Measurements from ENCODE around the gene MAPK8IP3.

The MAPK8IP3 gene

DNA sequence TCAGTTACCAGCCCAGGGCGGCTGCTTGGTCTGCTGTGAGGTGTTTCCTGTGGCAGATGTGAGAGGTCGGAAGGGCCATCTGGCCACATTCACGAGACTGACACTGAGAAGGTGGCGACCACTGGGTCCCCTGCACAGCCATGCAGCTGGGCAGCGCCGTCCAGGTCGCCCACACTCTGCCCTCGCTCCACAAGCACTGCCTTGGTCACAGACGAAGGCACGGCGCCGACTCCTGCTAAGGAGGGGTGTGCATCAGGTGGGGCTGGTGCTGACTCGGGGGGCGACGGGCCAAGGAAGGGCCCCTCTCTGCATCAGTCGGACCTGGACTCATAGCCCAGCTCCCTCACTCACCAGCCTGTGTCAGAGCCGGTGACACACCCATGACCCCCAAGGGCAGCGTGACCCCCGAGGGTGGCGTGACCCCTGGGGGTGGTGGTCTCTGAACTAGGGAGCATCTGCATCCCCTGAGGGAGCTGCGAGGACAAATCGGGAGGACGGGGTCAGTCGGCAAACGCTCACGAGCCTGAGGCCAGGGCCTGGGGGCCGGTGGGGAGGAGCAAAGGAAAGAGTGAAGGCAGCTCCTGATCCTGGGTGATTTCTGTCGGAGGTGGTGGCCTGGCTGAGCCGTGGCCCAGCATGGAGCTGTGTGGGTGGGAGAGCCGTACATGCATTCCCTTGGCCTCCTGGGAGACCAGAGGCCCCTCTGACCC is 34.9 kb downstream of the MAPK8IP3 start:
- no peak for DNase-seq

DNA sequence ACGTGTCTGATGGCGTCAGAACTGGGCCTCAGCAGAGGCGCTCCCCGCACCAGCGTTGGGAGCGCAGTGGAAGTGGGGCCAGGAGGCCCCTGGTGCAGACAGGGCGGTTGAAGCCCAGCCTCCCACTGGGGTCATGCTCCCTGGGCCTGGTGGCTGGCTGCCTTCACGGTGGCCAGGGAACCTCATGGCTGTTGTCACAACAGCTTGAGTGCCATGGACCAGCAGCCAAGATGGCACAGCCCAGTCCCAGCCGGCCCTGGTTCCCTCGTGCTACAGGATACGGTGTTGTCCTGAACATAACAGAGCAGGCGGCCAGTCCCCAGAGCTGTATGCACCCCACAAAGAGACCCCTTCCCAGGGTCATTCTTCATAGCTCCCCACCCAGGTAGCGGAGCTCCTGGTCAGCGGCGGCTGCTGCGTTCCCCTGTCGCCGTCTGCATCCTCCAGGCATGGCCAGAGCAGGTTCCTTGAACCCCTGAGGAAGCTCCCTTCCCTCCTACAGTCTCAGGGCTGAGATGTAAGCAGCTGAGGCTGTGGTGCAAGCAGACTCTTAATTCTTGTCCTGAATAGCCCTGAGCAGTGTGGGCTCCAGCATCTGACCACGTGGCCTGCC is 35.7 kb downstream of the MAPK8IP3 start:
- no peak for DNase-seq

DNA sequence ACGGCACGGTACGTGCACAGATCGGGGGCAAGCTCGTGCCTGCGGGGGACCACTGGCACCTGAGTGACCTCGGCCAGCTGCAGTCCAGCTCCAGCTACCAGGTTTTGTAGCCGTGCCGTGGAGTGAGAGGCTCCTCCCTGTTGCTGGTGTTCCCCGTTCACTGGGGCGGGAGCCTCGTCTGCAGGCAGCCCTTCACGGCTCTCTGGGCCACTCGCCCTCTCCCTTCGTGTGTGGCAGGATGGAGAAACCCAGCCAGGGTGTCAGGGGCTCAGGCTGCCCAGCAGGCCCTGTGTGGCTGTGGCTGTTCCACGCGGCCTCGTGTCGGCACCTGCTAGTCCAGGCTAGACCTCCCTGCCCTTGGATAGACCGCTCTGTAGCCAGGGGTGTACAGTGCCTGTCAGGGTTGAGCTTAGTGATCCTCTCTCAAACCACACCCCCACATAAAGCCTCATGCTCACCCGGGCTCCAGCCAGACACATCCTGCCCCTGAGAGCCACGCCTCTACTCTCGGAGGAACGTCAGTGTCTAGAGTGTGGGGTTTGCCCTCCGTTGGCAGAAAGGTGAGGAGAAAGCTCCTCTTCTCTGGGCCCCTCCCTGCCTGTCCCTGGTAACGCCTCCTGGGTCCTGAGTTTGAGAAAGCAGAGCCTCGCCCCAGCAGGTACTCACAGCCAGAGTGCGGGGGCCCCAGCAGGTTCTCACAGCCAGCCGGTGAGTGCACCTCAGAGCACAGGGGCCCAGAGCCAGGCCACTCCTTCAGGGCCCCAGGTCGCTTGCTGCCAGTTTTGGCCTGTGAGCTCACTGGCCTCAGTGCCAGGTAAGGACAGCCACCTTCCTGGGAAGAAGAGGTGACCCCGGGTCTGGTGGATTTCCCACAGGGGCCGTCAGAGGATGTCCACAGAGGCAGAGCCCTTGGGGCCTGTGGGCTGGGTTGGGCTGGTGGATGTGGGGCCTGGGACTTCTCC is 37.7 kb downstream of the MAPK8IP3 start:
- DNase-seq = no peak

DNA sequence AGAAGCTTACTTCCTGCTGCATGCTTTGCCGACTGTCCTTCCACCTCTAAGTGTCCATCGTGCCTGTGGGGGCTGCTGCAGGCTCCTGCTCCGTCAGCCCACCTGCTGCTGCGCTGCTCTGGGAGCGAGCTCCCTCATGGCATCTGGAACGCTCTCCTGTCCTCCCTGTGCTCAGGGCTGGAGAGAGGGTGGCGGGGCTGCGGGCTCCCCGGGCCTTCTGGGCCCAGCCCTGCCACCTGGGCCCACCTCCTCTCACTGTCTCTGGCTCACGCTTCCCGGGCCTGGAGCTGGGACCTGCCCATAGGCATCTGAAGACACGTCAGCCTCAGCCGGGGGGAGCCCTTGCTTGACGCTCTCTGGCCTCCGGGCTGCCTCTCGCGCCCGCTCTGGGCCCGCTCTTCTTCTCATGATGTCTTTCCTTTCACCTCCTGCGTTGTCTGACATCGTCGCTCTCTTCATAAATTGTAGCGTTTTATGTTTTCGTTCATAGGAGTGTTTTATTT is 38.4 kb downstream of the MAPK8IP3 start:
- no peak for DNase-seq

DNA sequence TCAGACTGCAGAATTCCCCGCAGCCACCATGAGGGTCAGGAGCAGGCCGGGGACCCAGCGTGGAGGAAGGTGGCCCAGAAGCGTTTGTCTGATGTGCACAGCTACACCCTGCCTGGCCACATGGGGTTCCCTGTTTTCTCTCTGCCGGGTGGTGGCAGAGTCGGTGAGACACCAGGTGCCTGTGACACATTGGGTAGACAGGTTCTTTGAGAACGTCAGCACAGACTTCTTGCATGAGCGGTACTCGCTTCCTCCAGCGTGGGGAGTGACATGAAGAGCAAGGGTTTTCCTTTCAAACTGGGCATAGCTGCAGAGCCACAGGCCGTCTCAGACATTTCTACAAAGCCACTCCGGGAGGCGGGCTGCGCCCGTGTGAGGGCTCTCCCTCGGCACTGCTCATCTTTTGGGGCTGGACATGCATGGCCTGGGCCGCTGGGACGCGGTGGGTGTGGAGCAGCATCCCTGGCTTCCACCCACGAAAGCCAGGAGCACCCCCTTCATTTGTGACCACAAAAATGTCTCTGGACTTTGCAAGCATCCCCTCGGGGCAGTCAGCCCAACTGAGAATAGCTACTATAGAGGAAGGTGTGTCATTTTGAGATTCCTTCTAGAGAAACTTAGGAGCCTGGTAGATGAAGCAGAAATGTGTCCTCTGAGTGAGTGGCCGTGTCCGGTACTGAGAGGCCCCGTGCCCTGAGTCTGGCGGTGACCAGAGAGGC is 39.3 kb downstream of the MAPK8IP3 start:
- no peak for DNase-seq

DNA sequence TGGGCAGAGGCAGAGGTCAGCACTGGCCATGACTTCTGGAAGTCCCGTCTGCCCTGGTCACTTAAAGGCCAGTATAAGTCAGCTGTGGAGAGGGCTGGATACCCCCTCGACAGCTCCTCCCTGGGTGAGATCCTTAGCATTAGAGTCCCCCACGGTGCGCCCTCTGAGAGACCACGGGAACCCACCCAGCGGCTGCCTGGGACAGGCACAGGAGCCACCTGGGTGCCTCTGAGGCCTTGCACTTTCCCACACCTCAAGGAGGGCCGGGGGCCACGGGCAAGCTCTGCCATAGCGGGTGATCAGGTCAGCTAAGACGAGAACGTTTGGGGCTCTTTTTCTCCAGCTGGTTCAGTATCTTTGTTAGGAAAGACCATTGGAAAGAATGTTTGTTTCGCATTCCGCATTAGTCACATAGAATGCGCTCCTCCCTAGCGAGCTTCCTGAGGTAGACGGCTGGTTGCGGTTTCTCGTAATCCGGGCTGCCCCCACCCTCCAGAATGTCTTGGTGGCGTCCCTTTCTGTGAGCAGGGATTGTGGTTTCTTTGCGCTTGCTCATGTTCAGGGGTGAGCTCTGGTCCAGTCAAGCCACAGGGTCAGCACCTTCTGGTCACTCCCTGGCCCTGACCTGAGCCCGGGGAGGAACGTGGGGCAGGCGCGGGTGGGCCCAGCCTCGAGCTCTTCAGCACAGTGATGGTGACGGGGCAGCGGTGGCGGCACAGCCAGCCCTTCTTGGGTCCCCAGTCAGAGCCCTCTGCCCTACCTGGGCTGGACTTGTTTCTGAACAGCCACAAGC is 40.1 kb downstream of the MAPK8IP3 start:
- no peak for DNase-seq

DNA sequence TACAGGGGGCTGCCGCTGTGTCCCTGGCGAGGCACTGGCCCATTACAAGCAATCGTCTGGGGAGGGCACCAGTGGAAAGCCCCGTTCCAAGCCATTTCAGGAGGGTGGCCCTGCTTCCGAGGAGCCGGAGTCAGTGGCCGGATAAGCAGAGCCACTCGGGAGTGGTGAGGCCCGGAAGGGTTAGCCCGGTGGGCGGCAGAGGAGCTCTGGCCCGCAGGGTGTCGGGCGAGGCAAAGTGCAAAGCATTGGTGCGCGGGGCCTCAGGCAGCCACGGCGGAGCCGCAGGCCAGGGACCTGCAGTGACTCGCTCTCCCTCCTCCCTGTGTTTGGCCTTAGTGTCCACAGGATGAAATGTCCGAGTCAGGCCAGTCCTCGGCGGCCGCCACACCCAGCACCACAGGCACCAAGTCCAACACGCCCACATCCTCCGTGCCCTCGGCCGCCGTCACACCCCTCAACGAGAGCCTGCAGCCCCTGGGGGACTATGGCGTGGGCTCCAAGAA is 40.7 kb downstream of the MAPK8IP3 start:
- no peak for DNase-seq

DNA sequence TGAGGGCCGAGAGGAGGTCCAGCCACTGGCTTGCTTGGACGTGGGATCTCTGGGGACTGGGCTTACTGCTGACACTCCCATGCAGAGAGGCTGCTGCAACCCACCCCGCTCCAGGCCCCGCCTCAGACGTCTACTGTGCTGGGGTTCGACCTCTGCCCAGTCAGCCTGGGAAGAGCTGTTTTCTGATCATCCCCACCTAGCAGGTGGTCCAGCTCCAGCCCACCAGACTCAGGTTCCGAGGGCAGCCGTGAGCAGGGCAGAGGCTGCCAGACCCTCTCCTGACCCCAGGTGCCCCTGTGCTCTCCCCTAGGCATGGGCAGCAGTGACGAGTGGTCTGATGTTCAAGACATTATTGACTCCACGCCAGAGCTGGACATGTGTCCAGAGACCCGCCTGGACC is 41.9 kb downstream of the MAPK8IP3 start:
- no peak for DNase-seq

DNA sequence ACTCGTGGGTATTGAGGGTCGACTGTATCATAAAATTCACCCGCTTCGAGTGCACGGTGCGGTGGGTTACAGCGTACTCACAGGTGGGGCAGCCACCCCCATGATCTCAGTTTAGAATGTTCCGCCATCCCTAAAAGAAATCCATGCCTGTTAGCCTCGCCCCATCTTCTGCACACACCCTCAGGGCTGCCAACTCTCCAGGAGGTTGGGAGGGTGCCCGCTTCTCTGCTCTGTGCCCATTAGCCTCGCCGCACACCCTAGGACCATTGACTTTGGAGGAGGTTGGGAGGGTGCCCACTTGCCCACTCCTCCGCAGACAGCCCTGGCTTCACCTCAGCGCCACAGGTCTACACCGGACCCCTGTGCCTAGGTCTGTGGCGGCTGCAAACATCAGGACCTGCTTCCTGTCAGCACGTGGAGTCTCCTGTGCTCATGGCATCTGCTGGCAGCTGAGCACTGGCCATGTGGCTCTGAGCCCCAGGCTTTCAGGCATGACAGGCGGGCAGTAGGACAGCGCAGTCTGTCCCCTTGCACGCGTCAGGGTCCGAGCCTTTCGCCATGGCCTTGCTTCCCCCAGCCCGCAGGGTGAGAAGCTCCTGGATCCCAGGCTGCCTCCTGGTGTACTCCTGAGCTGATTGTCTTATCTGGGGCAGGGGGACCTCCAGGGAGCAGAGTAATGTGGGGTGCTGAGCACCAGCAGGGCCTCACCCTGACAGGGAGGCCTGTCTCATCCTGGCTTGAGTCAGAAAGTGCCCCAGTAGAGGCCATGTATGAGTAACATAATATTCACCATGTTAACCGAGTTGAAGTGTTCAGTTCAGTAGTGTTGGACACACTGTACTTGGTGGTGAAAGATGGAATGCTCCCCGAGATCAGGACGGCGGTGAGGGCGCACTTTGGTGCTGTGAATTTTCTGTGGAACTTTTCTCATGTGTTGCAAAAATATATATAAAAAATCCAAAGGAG is 43.4 kb downstream of the MAPK8IP3 start:
- DNase-seq = no peak

DNA sequence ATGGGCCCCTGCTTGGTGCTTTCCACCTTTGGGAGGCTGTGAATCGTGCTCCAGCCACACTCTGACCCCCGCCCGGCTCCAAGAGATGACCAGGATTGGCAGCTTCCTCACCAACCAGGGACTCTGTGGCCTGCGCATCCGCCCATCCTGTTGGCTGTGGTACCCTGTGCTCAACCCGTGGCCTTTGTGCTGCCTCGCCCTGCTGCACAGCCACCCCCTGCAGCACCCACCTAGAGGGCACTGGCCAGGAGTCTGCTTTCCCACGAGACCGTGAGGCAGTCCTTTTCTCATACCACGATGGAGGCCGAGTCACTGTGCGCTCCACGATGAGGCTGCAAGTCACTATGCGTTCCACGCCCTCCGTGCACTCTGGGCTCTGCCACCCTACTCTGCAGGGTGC is 46.0 kb downstream of the MAPK8IP3 start:
- DNase-seq = no peak

DNA sequence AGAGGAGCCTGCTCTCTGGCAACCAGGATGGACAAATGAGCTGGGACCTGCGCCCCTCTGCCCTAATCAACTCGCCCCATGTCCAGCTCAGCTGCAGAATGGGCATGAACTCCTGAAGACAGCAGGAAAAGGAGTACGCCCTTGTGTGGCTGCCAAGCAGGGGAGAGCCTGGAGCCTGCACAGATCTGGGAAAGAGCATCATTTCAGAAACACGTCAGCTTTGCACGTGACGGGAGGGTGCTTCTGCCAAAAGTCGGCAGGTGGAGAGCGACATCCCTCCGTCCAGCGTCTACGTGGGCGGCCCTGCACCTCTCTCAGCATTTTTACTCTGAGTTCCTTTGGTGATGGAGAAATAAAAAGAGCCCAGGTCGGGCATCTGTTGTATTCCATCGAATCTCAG is 46.9 kb downstream of the MAPK8IP3 start:
- no peak for DNase-seq

DNA sequence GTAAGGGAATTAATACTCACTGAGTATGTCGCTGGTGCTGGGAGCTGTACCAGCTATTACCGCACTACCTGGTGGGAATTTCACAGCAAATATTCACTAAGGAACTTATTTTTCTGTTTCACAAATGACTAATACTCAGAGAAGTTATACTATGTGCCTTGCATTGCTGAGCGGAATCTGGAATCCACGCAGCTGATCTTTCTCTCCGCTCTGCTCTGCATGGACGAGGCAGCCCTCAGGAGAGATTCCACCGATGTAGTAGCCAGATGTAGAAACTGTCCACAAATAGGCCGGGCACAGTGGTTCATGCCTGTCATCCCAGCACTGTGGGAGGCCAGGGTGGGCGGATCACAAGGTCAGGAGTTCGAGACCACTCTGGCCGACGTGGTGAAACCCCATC is 48.2 kb downstream of the MAPK8IP3 start:
- no peak for DNase-seq

DNA sequence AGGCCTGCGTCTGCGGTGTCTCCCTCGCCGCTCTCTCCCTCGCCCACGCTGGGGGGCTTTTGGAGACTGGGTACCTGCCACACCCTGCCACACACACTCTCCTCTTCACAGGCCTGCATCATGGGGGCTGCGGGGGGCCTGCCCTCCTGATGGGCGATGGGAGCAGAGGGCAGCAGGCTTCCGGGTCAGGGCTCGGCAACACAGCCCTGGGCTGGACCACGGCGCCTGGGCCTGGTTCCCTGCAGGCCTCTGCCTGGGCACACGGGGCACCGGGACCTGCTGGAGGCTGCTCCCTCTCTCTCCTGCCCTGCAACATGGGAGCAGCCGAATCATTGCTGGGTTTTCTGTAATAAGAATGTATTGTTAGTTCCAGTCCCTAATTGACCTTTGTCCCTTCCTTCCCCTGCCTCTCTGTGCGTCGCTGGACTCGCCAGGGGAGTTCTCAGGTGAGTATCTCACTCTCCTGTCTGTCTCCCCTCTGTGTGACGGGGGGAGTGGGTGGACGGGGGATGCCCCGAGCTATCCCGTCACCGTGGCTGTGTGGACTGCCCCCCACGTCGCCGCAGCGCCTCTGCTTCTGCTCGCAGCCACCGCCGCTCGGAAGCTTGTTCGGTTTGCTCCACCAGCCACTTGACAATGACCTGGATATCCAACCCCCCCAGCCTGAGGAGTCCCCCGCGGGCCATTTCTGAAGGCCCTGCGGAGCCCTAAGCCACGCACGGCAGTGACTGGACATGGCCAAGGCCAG is 51.9 kb downstream of the MAPK8IP3 start:
- DNase-seq = no peak

DNA sequence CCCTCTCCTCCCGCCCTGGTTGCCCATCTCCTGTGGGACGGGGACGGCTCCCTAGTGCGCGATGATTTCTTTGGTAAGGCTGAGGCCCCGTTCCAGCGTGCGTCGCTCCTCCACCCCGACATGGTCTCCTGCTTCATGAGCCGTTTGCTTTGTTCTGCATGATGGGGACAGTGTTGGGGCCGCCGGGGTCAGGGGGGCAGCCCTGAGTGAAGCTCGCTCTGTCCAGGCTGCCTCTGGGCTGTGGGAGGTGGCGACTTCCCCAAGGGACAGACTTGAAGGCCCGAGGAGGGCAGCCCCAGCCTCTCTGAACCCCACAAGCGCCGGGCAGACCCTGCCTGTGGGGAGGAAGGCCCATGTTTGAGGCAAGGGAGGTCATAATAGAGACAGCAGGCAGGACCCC is 52.9 kb downstream of the MAPK8IP3 start:
- DNase-seq = no peak

DNA sequence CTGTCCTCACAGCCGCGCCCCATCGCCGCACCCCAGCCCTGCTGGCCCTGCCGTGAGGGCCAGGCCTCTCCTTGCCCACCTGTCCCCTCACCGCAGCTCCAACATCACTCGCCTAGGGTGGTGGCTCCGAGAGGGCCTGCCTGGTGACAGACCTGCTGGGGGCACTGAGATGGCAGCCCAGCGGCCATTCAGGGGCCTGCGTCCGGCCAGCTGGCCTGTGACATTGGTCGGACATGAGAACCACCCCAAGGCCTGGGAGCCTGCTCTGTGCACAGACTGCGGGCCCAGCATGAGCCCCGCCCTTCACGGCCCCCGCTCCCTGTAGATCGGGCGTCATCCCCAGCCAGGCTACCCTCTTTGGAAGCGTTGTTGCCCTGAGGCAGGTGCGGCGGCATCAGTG is 53.5 kb downstream of the MAPK8IP3 start:
- DNase-seq = no peak

DNA sequence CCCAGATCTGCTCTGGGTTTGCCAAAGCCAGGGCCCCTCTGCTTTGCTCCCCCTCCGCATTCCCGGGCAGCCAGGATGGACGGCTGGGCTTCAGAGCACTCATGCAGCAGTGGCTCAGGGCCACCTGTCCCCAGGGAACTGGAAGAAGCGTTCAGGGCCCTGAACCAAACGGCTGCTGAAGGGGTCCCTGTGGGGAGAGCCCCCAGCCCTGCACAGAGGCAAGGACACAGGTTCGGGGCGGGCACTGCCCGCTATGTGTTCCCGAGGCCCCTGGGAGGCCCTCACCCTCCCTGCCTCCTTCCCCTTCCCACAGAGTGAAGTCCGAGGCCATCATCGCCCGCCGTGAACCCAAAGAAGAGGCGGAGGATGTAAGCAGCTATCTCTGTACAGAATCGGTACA is 54.9 kb downstream of the MAPK8IP3 start:
- no peak for DNase-seq

DNA sequence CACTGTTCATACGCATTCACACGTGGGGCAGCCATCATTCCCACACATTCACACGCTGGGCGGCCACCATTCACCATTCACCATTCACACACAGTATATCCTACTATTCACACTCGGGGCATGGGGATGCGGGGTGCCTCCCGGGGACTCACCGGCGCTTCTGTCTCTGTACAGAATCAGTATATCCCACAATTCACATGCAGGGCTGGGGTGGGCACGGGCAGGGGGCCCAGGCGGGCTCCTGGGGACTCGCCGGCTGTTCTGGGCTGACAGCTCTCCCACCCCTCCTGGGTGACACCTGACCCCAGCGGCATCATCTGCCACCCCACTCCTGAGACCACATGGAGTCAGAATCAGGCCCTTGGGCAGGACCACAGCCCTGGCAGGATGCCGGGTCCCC is 55.8 kb downstream of the MAPK8IP3 start:
- no peak for DNase-seq

DNA sequence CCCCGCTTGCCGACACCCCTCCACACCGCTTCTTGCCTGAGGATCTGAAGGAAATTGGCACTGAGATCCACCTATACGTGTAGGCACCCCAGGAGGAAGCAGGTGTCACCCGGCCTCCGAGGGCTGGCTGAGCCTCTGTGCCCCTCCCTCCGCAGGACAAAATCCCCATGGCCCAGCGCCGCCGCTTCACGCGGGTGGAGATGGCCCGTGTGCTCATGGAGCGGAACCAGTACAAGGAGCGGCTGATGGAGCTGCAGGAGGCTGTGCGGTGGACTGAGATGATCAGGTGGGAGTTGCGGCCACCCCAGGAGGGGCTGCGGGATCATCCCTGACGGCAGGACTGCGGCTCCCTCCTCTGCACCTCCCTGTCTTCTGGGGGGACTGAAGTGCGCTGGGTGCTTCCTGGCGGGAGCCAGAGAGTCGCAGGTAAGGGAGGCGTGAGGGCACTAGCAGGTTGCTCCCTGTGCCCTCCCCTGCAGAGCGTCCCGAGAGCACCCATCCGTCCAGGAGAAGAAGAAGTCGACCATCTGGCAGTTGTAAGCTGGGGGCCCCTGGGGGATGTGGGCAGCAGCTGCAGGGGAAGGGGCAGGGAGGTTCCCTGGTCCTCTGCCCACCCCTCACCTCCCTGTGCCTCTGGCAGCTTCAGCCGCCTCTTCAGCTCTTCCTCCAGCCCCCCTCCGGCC is 56.3 kb downstream of the MAPK8IP3 start:
- DNase-seq = no peak

DNA sequence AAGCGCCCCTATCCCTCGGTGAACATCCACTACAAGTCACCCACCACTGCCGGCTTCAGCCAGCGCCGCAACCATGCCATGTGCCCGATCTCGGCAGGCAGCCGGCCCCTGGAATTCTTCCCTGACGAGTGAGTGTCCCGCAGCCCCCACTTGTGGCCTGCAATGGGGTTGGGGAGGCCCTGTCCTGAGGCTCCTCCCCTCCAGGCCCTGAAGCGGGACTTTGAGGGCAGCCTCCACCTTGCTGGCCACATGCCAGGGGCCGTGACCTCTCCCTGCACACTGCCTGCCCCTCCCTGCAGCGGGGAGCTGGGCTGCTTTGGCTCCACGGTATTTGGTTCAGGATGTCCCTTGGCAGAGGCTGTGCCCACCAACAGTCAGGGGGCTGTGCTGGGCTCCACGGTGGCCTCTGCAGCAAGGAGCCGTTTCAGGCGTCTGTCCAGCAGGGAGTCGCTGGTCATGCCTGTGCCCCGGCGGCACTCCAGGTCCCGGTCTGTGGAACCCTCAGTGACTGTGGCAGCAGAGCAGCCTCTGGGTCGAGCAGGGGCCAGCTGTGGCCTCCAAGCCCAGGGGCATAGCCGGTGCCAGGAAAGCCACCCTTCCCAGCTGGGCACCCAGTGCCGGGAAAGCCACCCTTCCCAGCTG is 57.0 kb downstream of the MAPK8IP3 start:
- no peak for DNase-seq
